ENCODE data around the gene GKN1.

GKN1 gene

GRCh38 chr2:68997401-68997800 is 23.0 kb downstream of the GKN1 start:
- POLR2A ChIA-PET, result interaction anchor here (0.7 kb wide), 1 partner anchor 422 kb away, joined by 4 read pairs; no protein-coding TSS in a partner anchor
- no peak overlapping the region for H3K27ac ChIP-seq (ENCODE audit: extremely low read depth, low read depth, low read length)
- no peak overlapping the region for H3K4me3 ChIP-seq (ENCODE audit: low read depth, low read length)
- H3K9me3 ChIP-seq (ENCODE audit: control insufficient read depth, insufficient read depth, low read depth, low read length), result no peaks in the 10 kb centered on the region
- H3K4me1 ChIP-seq (ENCODE audit: control insufficient read depth, insufficient read depth, low read length), result no peaks in the 10 kb centered on the region
- TF ChIP-seq ZNF624 (tag by site-specific recombination; IDR thresholded peaks at IDR 0.05), result no peak
- TF ChIP-seq FEZF1 (tag by site-specific recombination; IDR thresholded peaks at IDR 0.05), result no peak
- no peak for TF ChIP-seq KLF10 (tag by site-specific recombination; IDR thresholded peaks at IDR 0.05)
- TF ChIP-seq ZNF768 (tag by site-specific recombination; IDR thresholded peaks at IDR 0.05), result no peak
- TF ChIP-seq YY2 (tag by site-specific recombination; IDR thresholded peaks at IDR 0.05), result no peak
- no peak for TF ChIP-seq KLF1 (tag by site-specific recombination; IDR thresholded peaks at IDR 0.05)
- no peak for TF ChIP-seq ZNF501 (tag by site-specific recombination; IDR thresholded peaks at IDR 0.05)
- TF ChIP-seq ZBTB17 (tag by site-specific recombination; IDR thresholded peaks at IDR 0.05), result no peak
- TF ChIP-seq SETDB1 (IDR thresholded peaks at IDR 0.05; ENCODE audit: insufficient read length, low read length), result no peak
- no peaks in the 10 kb centered on the region for H3K36me3 ChIP-seq (ENCODE audit: control insufficient read depth in 2 of 2, insufficient read depth in 1 of 2, low read length in 2 of 2)
- CTCF ChIA-PET, result no interaction called here

GRCh38 chr2:69001879-69002278 is 27.4 kb downstream of the GKN1 start:
- no peaks in the 10 kb centered on the region for H3K9me3 ChIP-seq (ENCODE audit: control insufficient read depth, insufficient read depth, low read depth, low read length)
- no peak overlapping the region for H3K4me3 ChIP-seq (ENCODE audit: low read depth, low read length)
- ChIA-PET POLR2A (no interaction called here), CTCF (interaction anchor here (1.2 kb wide), 1 partner anchor 69 kb away, joined by 4 read pairs; no protein-coding TSS in a partner anchor)
- no peaks in the 10 kb centered on the region for H3K4me1 ChIP-seq (ENCODE audit: control insufficient read depth, insufficient read depth, low read length)
- TF ChIP-seq ZNF133 (tag by site-specific recombination; IDR thresholded peaks at IDR 0.05) (peak; percentile 95), ZNF549 (tag by site-specific recombination; IDR thresholded peaks at IDR 0.05) (no peak)
- H3K27ac ChIP-seq (ENCODE audit: extremely low read depth, low read depth, low read length), result no peak overlapping the region
- no peaks in the 10 kb centered on the region for H3K36me3 ChIP-seq (ENCODE audit: control insufficient read depth in 2 of 2, insufficient read depth in 1 of 2, low read length in 2 of 2)

- CTCF ChIA-PET, result interaction anchor here (0.7 to 1.7 kb wide), 3 partner anchors 8 to 550 kb away, joined by 3 to 5 read pairs (median 5); partner anchors contain the start of gene ANTXR1
- POLR2A ChIA-PET, result interaction anchor here (1.2 kb wide), 1 partner anchor 11 kb away, joined by 4 read pairs; no protein-coding TSS in a partner anchor
- no peaks in the 10 kb centered on the region for H3K9me3 ChIP-seq (ENCODE audit: control insufficient read depth, insufficient read depth, low read depth, low read length)
- no peaks in the 10 kb centered on the region for H3K36me3 ChIP-seq (ENCODE audit: control insufficient read depth in 2 of 2, insufficient read depth in 1 of 2, low read length in 2 of 2)
- H3K27ac ChIP-seq (ENCODE audit: extremely low read depth, low read depth, low read length), result no peak overlapping the region
- no peak overlapping the region for H3K4me3 ChIP-seq (ENCODE audit: low read depth, low read length)
- TF ChIP-seq ZNF629 (tag by site-specific recombination; IDR thresholded peaks at IDR 0.05), result no peak
- TF ChIP-seq ZNF660 (tag by site-specific recombination; IDR thresholded peaks at IDR 0.05), result no peak
- no peak for TF ChIP-seq ZSCAN5A (tag by site-specific recombination; IDR thresholded peaks at IDR 0.05)
- TF ChIP-seq ZNF488 (tag by site-specific recombination; IDR thresholded peaks at IDR 0.05), result no peak
- TF ChIP-seq HOXD13 (CRISPR knock-in tag; IDR thresholded peaks at IDR 0.05; ENCODE audit: borderline replicate concordance), result no peak
- no peak for TF ChIP-seq ZNF146 (tag by site-specific recombination; IDR thresholded peaks at IDR 0.05)
- TF ChIP-seq ZNF335 (tag by site-specific recombination; conservative IDR thresholded peaks at IDR 0.05), result no peak
- no peak for TF ChIP-seq ELK4 (IDR thresholded peaks at IDR 0.05; ENCODE audit: borderline replicate concordance, low read depth, low read length)
- no peak for TF ChIP-seq ZNF776 (tag by site-specific recombination; IDR thresholded peaks at IDR 0.05; ENCODE audit: borderline replicate concordance)
- TF ChIP-seq ZFHX2 (tag by site-specific recombination; conservative IDR thresholded peaks at IDR 0.05), result no peak
- no peak for TF ChIP-seq ZBTB49 (tag by site-specific recombination; IDR thresholded peaks at IDR 0.05; ENCODE audit: low read depth)
- TF ChIP-seq ZNF391 (tag by site-specific recombination; IDR thresholded peaks at IDR 0.05; ENCODE audit: borderline replicate concordance, low read depth), result no peak
- TF ChIP-seq ZNF23 (tag by site-specific recombination; IDR thresholded peaks at IDR 0.05; ENCODE audit: borderline replicate concordance), result no peak
- no peak for TF ChIP-seq ZBTB26 (tag by site-specific recombination; optimal IDR thresholded peaks at IDR 0.05)
- no peaks in the 10 kb centered on the region for H3K4me1 ChIP-seq (ENCODE audit: control insufficient read depth, insufficient read depth, low read length)
Measured at GRCh38 chr2:69003731-69004130, 29.3 kb downstream of the GKN1 start.

Data from HEK293 (cell line).